Measurements from ENCODE around the gene PDE3A.

PDE3A gene

GRCh38 chr12:20628226-20628787 is 260.0 kb downstream of the PDE3A start:
- no peak for DNase-seq

GRCh38 chr12:20628999-20629398 is 260.7 kb downstream of the PDE3A start:
- DNase-seq = no peak

- no peak for DNase-seq
Measured at GRCh38 chr12:20629414-20630156, 261.2 kb downstream of the PDE3A start.

- DNase-seq = no peak
Measured at GRCh38 chr12:20631711-20632110, 263.4 kb downstream of the PDE3A start.

- DNase-seq = no peak
Measured at GRCh38 chr12:20641106-20641505, 272.8 kb downstream of the PDE3A start.

- no peak for DNase-seq
Measured at GRCh38 chr12:20643822-20644221, 275.5 kb downstream of the PDE3A start.

GRCh38 chr12:20646239-20646827 is 278.0 kb downstream of the PDE3A start:
- DNase-seq = no peak

- no peak for DNase-seq
Measured at GRCh38 chr12:20653871-20654270, 285.5 kb downstream of the PDE3A start.

- no peak for DNase-seq
Measured at GRCh38 chr12:20656600-20656999, 288.3 kb downstream of the PDE3A start.

GRCh38 chr12:20657496-20657895 is 289.2 kb downstream of the PDE3A start:
- no peak for DNase-seq

GRCh38 chr12:20681334-20681733 is 313.0 kb downstream of the PDE3A start:
- no peak for DNase-seq

GRCh38 chr12:20695232-20695631 is 326.9 kb downstream of the PDE3A start, which contains the start of gene SLCO1C1:
SLCO1C1 (plus strand) TSS chr12:20695332; CDS start chr12:20699577, 4,245 bp downstream.
- no peak for DNase-seq

- no peak for DNase-seq
Measured at GRCh38 chr12:20696181-20696905, 328.0 kb downstream of the PDE3A start.

GRCh38 chr12:20701106-20701505 is 332.8 kb downstream of the PDE3A start:
- DNase-seq = no peak

GRCh38 chr12:20704860-20705259 is 336.5 kb downstream of the PDE3A start:
- DNase-seq = no peak

GRCh38 chr12:20711846-20712245 is 343.5 kb downstream of the PDE3A start:
- no peak for DNase-seq

- DNase-seq = no peak
Measured at GRCh38 chr12:20716037-20716436, 347.7 kb downstream of the PDE3A start.

GRCh38 chr12:20716985-20717384 is 348.6 kb downstream of the PDE3A start:
- DNase-seq = no peak

- no peak for DNase-seq
Measured at GRCh38 chr12:20718294-20718693, 350.0 kb downstream of the PDE3A start.

- DNase-seq = no peak
Measured at GRCh38 chr12:20722142-20722541, 353.8 kb downstream of the PDE3A start.

- no peak for DNase-seq
Measured at GRCh38 chr12:20731274-20731673, 362.9 kb downstream of the PDE3A start.

Data from activated CD4-positive, CD25-positive, alpha-beta regulatory T cell treated with anti-CD3 and anti-CD28 coated beads, Interleukin-2, amount 50 U/mL, for 72 hours (primary cell).